HCT116 (cell line): Measurements from ENCODE around the gene IGSF9B. TPM values are rescaled to one million over a fixed set of nuclear protein-coding genes. Genes with fewer than 3 reads are reported as not detected.

Experiments
- ATAC-seq: fragments of 200-7000 bp; cut with Tn5 transposase; 2 replicates; pipeline ENCODE4 v1.9.1; 2020; ENCODE audit warnings: mild to moderate bottlenecking, moderate library complexity
- BruUV-seq: library from RNA; stranded (reverse); fragments of 400-500 nt; replicated peaks from 2 replicates; lab custom pipeline; 2021; lab: Mats Ljungman, UMichigan
- CTCF ChIA-PET: fragments of 300-600 bp; sonication (Branson Sonifier 250); formaldehyde crosslinking; loops from one replicate; lab custom pipeline; 2021; ENCODE audit warnings: antibody characterized with exemption; lab: Charles Lee
- POLR2A ChIA-PET: fragments of 300-600, 350-600 bp; sonication (Branson Sonifier 250); formaldehyde crosslinking; loops from one replicate; lab custom pipeline; 2021; ENCODE audit warnings: antibody characterized with exemption; lab: Charles Lee
- RAD21 ChIA-PET, 2 experiments: fragments of 300-600 bp; sonication (Branson Sonifier 250); formaldehyde crosslinking; loops; one replicate each; lab custom pipeline; 2023; ENCODE audit warnings: low total read pairs in 2 of 2; ENCODE audit not compliant: uncharacterized antibody in 2 of 2, unreplicated experiment in 2 of 2, low non-redundant PET in 1 of 2; lab: Charles Lee
- DNase-seq: peaks from one replicate; pipeline ENCODE4 v3.0.0-alpha.2; 2010; ENCODE audit warnings: low read depth, low spot score
- H2AFZ ChIP-seq: fragments of 200-600 bp; shearing (Covaris generic), sonication (generic); 2 replicates; pipeline ENCODE4 v1.6.1; 2017; ENCODE audit warnings: low read depth, mixed run types, mixed read lengths, antibody characterized with exemption, low read length; ENCODE audit not compliant: poor library complexity, severe bottlenecking
- H3K27ac ChIP-seq: 2 replicates; pipeline ENCODE4 v1.5.1; 2012; ENCODE audit warnings: low read depth, low read length
- H3K27me3 ChIP-seq: fragments of 200-600 bp; sonication (generic); 2 replicates; pipeline ENCODE4 v1.6.1; 2016; ENCODE audit warnings: mixed run types, low read length, mixed read lengths; ENCODE audit not compliant: insufficient read depth
- H3K36me3 ChIP-seq, 2 experiments: fragments of 200-500 bp in 1 of 2; fragments of 200-600 bp in 1 of 2; sonication (Bioruptor generic) in 1 of 2; sonication (generic) in 1 of 2; 2 replicates each; pipeline versions ENCODE4 v1.5.1 to v1.6.1; 2014 to 2016; ENCODE audit warnings: low read length in 2 of 2, inconsistent platforms in 1 of 2, mixed read lengths in 1 of 2, mixed run types in 1 of 2; ENCODE audit not compliant: insufficient read depth in 2 of 2, control insufficient read depth in 1 of 2
- H3K4me1 ChIP-seq, 2 experiments: fragments of 200-600 bp in 1 of 2; sonication (generic) in 1 of 2; 2 replicates each; pipeline versions ENCODE4 v1.5.1 to v1.6.1; 2012 to 2017; ENCODE audit warnings: low read length in 2 of 2, inconsistent platforms in 1 of 2, mild to moderate bottlenecking in 1 of 2, mixed read lengths in 1 of 2, mixed run types in 1 of 2, moderate library complexity in 1 of 2; ENCODE audit not compliant: insufficient read depth in 2 of 2, control insufficient read depth in 1 of 2
- H3K4me2 ChIP-seq: fragments of 200-600 bp; sonication (generic); 2 replicates; pipeline ENCODE4 v1.6.1; 2017; ENCODE audit warnings: mixed run types, low read length, mixed read lengths
- H3K4me3 ChIP-seq, 2 experiments: fragments of 200-600 bp in 1 of 2; sonication (generic) in 1 of 2; replicated peaks in 1 of 2; 2 replicates each; pipeline ENCODE4 v1.5.1; 2011 to 2016; ENCODE audit warnings: low read length in 2 of 2, control low read depth in 1 of 2, low read depth in 1 of 2, mild to moderate bottlenecking in 1 of 2, mixed read lengths in 1 of 2, mixed run types in 1 of 2
- H3K79me2 ChIP-seq: fragments of 200-600 bp; sonication (generic); 2 replicates; pipeline ENCODE4 v1.6.1; 2017; ENCODE audit warnings: mild to moderate bottlenecking, mixed run types, low read length, moderate library complexity, mixed read lengths; ENCODE audit not compliant: insufficient read depth
- H3K9ac ChIP-seq: fragments of 200-600 bp; sonication (generic); 2 replicates; pipeline ENCODE4 v1.6.1; 2016; ENCODE audit warnings: low read length, mixed read lengths
- H3K9me2 ChIP-seq: fragments of 200-600 bp; sonication (generic), shearing (Covaris generic); 2 replicates; pipeline ENCODE4 v1.6.1; 2017; ENCODE audit warnings: mixed run types, mild to moderate bottlenecking, moderate library complexity; ENCODE audit not compliant: insufficient read depth
- H3K9me3 ChIP-seq, 2 experiments: fragments of 200-500 bp in 1 of 2; fragments of 200-600 bp in 1 of 2; sonication (Bioruptor generic) in 1 of 2; sonication (generic) in 1 of 2; 2 replicates each; pipeline ENCODE4 v1.6.1; 2014 to 2017; ENCODE audit warnings: low read length in 2 of 2, mixed read lengths in 2 of 2, inconsistent platforms in 1 of 2, low read depth in 1 of 2, mild to moderate bottlenecking in 1 of 2, mixed run types in 1 of 2, moderate library complexity in 1 of 2; ENCODE audit not compliant: control insufficient read depth in 1 of 2, insufficient read depth in 1 of 2
- H4K20me1 ChIP-seq: fragments of 200-600 bp; sonication (generic), shearing (Covaris generic); 2 replicates; pipeline ENCODE4 v1.6.1; 2017; ENCODE audit warnings: mixed run types, mild to moderate bottlenecking, moderate library complexity; ENCODE audit not compliant: insufficient read depth
- ATF3 ChIP-seq: IDR thresholded peaks from 2 replicates; pipeline ENCODE4 v1.6.1; 2012
- CBX3 ChIP-seq: IDR thresholded peaks from 2 replicates; pipeline ENCODE4 v1.6.1; 2012; ENCODE audit warnings: low read depth
- CEBPB ChIP-seq: IDR thresholded peaks from 2 replicates; pipeline ENCODE4 v1.6.1; 2012; ENCODE audit warnings: low read depth
- CTCF ChIP-seq, 3 experiments: fragments of 200-600 bp in 1 of 3; sonication (generic) in 1 of 3; IDR thresholded peaks in 2 of 3; conservative IDR thresholded peaks in 1 of 3; 2 replicates each; pipeline ENCODE4 v1.5.1; 2012 to 2017; ENCODE audit warnings: low read depth in 2 of 3, low read length in 2 of 3, antibody characterized with exemption in 1 of 3, borderline replicate concordance in 1 of 3, control low read depth in 1 of 3, mild to moderate bottlenecking in 1 of 3, mixed read lengths in 1 of 3, mixed run types in 1 of 3, moderate library complexity in 1 of 3; ENCODE audit not compliant: insufficient read depth in 1 of 3
- ELF1 ChIP-seq: IDR thresholded peaks from 2 replicates; pipeline ENCODE4 v1.6.1; 2012; ENCODE audit warnings: low read depth, borderline replicate concordance
- EZH2phosphoT487 ChIP-seq: fragments of 200-600 bp; IDR thresholded peaks from 2 replicates; pipeline ENCODE4 v1.6.1; 2018; ENCODE audit warnings: antibody characterized with exemption, borderline replicate concordance
- JUND ChIP-seq: IDR thresholded peaks from 2 replicates; pipeline ENCODE4 v1.6.1; 2012
- POLR2A ChIP-seq: IDR thresholded peaks from 2 replicates; pipeline ENCODE4 v1.7.0; 2011; ENCODE audit warnings: borderline replicate concordance; ENCODE audit not compliant: insufficient read depth, insufficient read length; ENCODE audit errors: extremely low read depth
- POLR2AphosphoS5 ChIP-seq: IDR thresholded peaks from 2 replicates; pipeline ENCODE4 v1.6.1; 2011; ENCODE audit warnings: mild to moderate bottlenecking, low read depth, low read length, moderate library complexity
- RAD21 ChIP-seq: IDR thresholded peaks from 2 replicates; pipeline ENCODE4 v1.6.1; 2012; ENCODE audit warnings: low read depth, mild to moderate bottlenecking
- SIN3A ChIP-seq: IDR thresholded peaks from 2 replicates; pipeline ENCODE4 v1.6.1; 2012; ENCODE audit warnings: low read depth
- SP1 ChIP-seq: IDR thresholded peaks from 2 replicates; pipeline ENCODE4 v1.6.1; 2012; ENCODE audit warnings: low read depth
- SRF ChIP-seq: IDR thresholded peaks from 2 replicates; pipeline ENCODE4 v1.6.1; 2012; ENCODE audit warnings: low read depth
- TCF7L2 ChIP-seq: IDR thresholded peaks from 2 replicates; pipeline ENCODE4 v1.7.0; 2011; ENCODE audit warnings: borderline replicate concordance, inconsistent platforms; ENCODE audit not compliant: insufficient read depth, insufficient read length; ENCODE audit errors: extremely low read depth
- YY1 ChIP-seq: IDR thresholded peaks from 2 replicates; pipeline ENCODE4 v1.6.1; 2011; ENCODE audit warnings: low read length, low read depth, moderate library complexity, mild to moderate bottlenecking; ENCODE audit not compliant: insufficient replicate concordance; ENCODE audit errors: extremely low read depth
- ZBTB33 ChIP-seq: IDR thresholded peaks from 2 replicates; pipeline ENCODE4 v1.6.1; 2011; ENCODE audit warnings: mild to moderate bottlenecking, low read length, moderate library complexity; ENCODE audit not compliant: insufficient replicate concordance; ENCODE audit errors: extremely low read depth
- ZFX ChIP-seq: fragments of 450-650 bp; IDR thresholded peaks from 2 replicates; pipeline ENCODE4 v1.6.1; 2017
- ZNF274 ChIP-seq: fragments of 200-500 bp; sonication (Bioruptor generic); IDR thresholded peaks from 2 replicates; pipeline ENCODE4 v1.6.1; 2014; ENCODE audit warnings: mild to moderate bottlenecking, low read depth, low read length, inconsistent platforms
- intact Hi-C: fragments of 100-400 bp; cut with micrococcal nuclease; formaldehyde crosslinking; loops from 2 replicates; pipeline ENCODE4 v1.10.0; 2022
- total RNA-seq: library from RNA; stranded (reverse); gene quantifications from one replicate; pipeline ENCODE4 v1.2.1, GENCODE V29; 2021; ENCODE audit not compliant: unreplicated experiment
- TF ChIP-seq, protein P1 (sequence below): IDR thresholded peaks from 2 replicates; pipeline ENCODE4 v1.6.1; 2012
- TF ChIP-seq, protein P2 (sequence below): IDR thresholded peaks from 2 replicates; pipeline ENCODE4 v1.6.1; 2012; ENCODE audit warnings: low read depth

The IGSF9B gene
- total RNA-seq, 1 experiment from 2014 or later = 12.4 TPM

DNA sequence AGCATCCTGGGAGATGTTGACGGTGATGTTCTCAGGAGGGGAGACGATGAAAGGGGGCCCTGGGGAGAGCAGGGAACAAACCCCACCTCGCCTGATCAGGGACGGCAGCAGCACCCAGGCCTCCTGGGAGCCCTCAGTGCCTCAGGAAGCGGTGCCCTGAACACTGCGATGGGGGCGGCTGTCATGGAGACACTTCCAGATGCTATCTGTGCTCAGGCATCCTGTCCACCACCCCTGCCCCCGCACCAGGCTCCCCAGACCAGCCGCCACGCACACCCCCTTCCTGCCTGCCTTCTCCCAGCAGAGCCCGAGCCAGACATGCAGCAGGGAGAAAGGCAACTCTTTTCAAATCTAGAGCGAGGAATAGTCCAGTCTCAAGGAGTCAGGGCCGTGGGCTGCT, 20.6 kb downstream of the IGSF9B start:
- no peaks in the 10 kb centered on the region for H4K20me1 ChIP-seq
- H3K9me2 ChIP-seq = no peaks in the 10 kb centered on the region
- no peaks in the 10 kb centered on the region for H3K27me3 ChIP-seq
- H2AFZ ChIP-seq = no peak overlapping the region
- ATAC-seq = no peak
- H3K27ac ChIP-seq = no peak overlapping the region
- H3K4me1 ChIP-seq = peaks cover 5 to 18% of the 10 kb centered on the region in 2 experiments; a peak in 3 of 4 replicates
- H3K9ac ChIP-seq = no peak overlapping the region
- H3K36me3 ChIP-seq = no peaks in the 10 kb centered on the region
- DNase-seq = no peak
- no peaks in the 10 kb centered on the region for H3K79me2 ChIP-seq
- TF ChIP-seq YY1 = no peak
- no peak for TF ChIP-seq ZBTB33
- no peak for TF ChIP-seq SIN3A
- no peak for TF ChIP-seq POLR2A
- no peak for TF ChIP-seq ATF3
- TF ChIP-seq SP1 = no peak
- TF ChIP-seq EZH2phosphoT487 = no peak
- no peak for TF ChIP-seq SRF
- no peak for TF ChIP-seq ELF1
- TF ChIP-seq CEBPB = no peak
- TF ChIP-seq RAD21 = no peak
- TF ChIP-seq ZFX = no peak
- no peak for TF ChIP-seq ZNF274
- TF ChIP-seq TCF7L2 = no peak
- no peak for TF ChIP-seq JUND
- TF ChIP-seq POLR2AphosphoS5 = no peak
- no peak for TF ChIP-seq CTCF (IDR thresholded peaks at IDR 0.05 in 2 of 3, conservative IDR thresholded peaks at IDR 0.05 in 1 of 3; ENCODE audit: borderline replicate concordance in 1 of 3, insufficient read depth in 1 of 3, low read depth in 2 of 3, low read length in 2 of 3)
- TF ChIP-seq, protein P1, sequence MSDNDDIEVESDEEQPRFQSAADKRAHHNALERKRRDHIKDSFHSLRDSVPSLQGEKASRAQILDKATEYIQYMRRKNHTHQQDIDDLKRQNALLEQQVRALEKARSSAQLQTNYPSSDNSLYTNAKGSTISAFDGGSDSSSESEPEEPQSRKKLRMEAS = no peak
- TF ChIP-seq CBX3 = no peak
- TF ChIP-seq, protein P2, sequence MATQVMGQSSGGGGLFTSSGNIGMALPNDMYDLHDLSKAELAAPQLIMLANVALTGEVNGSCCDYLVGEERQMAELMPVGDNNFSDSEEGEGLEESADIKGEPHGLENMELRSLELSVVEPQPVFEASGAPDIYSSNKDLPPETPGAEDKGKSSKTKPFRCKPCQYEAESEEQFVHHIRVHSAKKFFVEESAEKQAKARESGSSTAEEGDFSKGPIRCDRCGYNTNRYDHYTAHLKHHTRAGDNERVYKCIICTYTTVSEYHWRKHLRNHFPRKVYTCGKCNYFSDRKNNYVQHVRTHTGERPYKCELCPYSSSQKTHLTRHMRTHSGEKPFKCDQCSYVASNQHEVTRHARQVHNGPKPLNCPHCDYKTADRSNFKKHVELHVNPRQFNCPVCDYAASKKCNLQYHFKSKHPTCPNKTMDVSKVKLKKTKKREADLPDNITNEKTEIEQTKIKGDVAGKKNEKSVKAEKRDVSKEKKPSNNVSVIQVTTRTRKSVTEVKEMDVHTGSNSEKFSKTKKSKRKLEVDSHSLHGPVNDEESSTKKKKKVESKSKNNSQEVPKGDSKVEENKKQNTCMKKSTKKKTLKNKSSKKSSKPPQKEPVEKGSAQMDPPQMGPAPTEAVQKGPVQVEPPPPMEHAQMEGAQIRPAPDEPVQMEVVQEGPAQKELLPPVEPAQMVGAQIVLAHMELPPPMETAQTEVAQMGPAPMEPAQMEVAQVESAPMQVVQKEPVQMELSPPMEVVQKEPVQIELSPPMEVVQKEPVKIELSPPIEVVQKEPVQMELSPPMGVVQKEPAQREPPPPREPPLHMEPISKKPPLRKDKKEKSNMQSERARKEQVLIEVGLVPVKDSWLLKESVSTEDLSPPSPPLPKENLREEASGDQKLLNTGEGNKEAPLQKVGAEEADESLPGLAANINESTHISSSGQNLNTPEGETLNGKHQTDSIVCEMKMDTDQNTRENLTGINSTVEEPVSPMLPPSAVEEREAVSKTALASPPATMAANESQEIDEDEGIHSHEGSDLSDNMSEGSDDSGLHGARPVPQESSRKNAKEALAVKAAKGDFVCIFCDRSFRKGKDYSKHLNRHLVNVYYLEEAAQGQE = no peak
- ChIA-PET POLR2A (no interaction called here), RAD21 (no interaction called here), CTCF (no interaction called here)
- no peaks in the 10 kb centered on the region for H3K9me3 ChIP-seq
- no peak overlapping the region for H3K4me2 ChIP-seq
- BruUV-seq = no TSS peak
- intact Hi-C loops = no loop called here
- H3K4me3 ChIP-seq = no peak overlapping the region
